SW480 (cell line): ENCODE measurements around the gene UBR4.

ENCODE experiments used
- DNase-seq: peaks from one replicate; pipeline ENCODE4 v3.0.0-alpha.2; 2016; ENCODE audit warnings: low spot score

UBR4 gene

GRCh38 chr1:19036041-19036812, 173.8 kb downstream of the UBR4 start:
- no peak for DNase-seq

- DNase-seq = no peak
Measured at GRCh38 chr1:19035377-19036040, 174.6 kb downstream of the UBR4 start.

GRCh38 chr1:19034721-19035120, 175.3 kb downstream of the UBR4 start:
- no peak for DNase-seq

- no peak for DNase-seq
Measured at GRCh38 chr1:19033926-19034680, 176.0 kb downstream of the UBR4 start.

- DNase-seq = no peak
Measured at GRCh38 chr1:19033515-19033839, 176.6 kb downstream of the UBR4 start.

GRCh38 chr1:19032701-19033514, 177.2 kb downstream of the UBR4 start:
- no peak for DNase-seq

- no peak for DNase-seq
Measured at GRCh38 chr1:19032413-19032695, 177.7 kb downstream of the UBR4 start.

GRCh38 chr1:19029191-19030085, 180.6 kb downstream of the UBR4 start:
- no peak for DNase-seq

- no peak for DNase-seq
Measured at GRCh38 chr1:19028546-19029129, 181.4 kb downstream of the UBR4 start.

- DNase-seq = peak; percentile 12
Measured at GRCh38 chr1:19028110-19028509, 182.0 kb downstream of the UBR4 start.
